SK-N-SH (cell line): Measurements from ENCODE around the gene PITPNB. TPM values are rescaled to one million over a fixed set of nuclear protein-coding genes. Genes with fewer than 3 reads are reported as not detected.

Experiments
- CTCF ChIA-PET: fragments of 300-600, 350-600 bp; formaldehyde crosslinking; extraction: SDS; loops from one replicate; lab custom pipeline; 2021; lab: Yijun Ruan, JAX
- POLR2A ChIA-PET: fragments of 350-600 bp; sonication (Branson Sonifier 250); formaldehyde crosslinking; extraction: SDS; loops from one replicate; lab custom pipeline; 2020; ENCODE audit warnings: antibody characterized with exemption, inconsistent platforms; lab: Yijun Ruan, JAX
- DNase-seq: peaks from one replicate; pipeline ENCODE4 v3.0.0; 2012
- H2AFZ ChIP-seq: fragments of 200-600 bp; sonication (generic); 2 replicates; pipeline ENCODE4 v1.8.1; 2016; ENCODE audit warnings: antibody characterized with exemption, mild to moderate bottlenecking, low read depth
- H3F3A ChIP-seq: fragments of 200-600 bp; sonication (generic); replicated peaks from 2 replicates; pipeline ENCODE3; 2016; ENCODE audit warnings: antibody characterized with exemption, mild to moderate bottlenecking; ENCODE audit not compliant: insufficient read depth
- H3K27ac ChIP-seq, 2 experiments: fragments of 200-500 bp in 1 of 2; fragments of 200-600 bp in 1 of 2; sonication (Bioruptor generic) in 1 of 2; sonication (generic), shearing (Covaris generic) in 1 of 2; 2 replicates each; pipeline versions ENCODE4 v1.5.1 to v1.6.1; 2014 to 2016; ENCODE audit warnings: low read depth in 2 of 2, inconsistent platforms in 1 of 2, low read length in 1 of 2, mild to moderate bottlenecking in 1 of 2, mixed read lengths in 1 of 2
- H3K27me3 ChIP-seq: fragments of 200-600 bp; sonication (generic), shearing (Covaris generic); 2 replicates; pipeline ENCODE4 v1.6.1; 2016; ENCODE audit warnings: mixed run types; ENCODE audit not compliant: insufficient read depth
- H3K36me3 ChIP-seq, 2 experiments: fragments of 200-500 bp in 1 of 2; fragments of 200-600 bp in 1 of 2; sonication (Bioruptor generic) in 1 of 2; sonication (generic) in 1 of 2; replicated peaks in 1 of 2; 2 replicates each; pipeline versions ENCODE3 to v1.5.1; 2014 to 2016; ENCODE audit warnings: low read length in 1 of 2, mild to moderate bottlenecking in 1 of 2; ENCODE audit not compliant: insufficient read depth in 2 of 2, control insufficient read depth in 1 of 2
- H3K4me1 ChIP-seq, 2 experiments: fragments of 200-500 bp in 1 of 2; fragments of 200-600 bp in 1 of 2; sonication (Bioruptor generic) in 1 of 2; sonication (generic), shearing (Covaris generic) in 1 of 2; 2 replicates each; pipeline versions ENCODE4 v1.5.1 to v1.6.1; 2014 to 2016; ENCODE audit warnings: low read depth in 1 of 2, low read length in 1 of 2, mixed run types in 1 of 2; ENCODE audit not compliant: insufficient read depth in 2 of 2, control insufficient read depth in 1 of 2
- H3K4me2 ChIP-seq: fragments of 200-600 bp; sonication (generic), shearing (Covaris generic); 2 replicates; pipeline ENCODE4 v1.6.1; 2017; ENCODE audit warnings: mixed run types
- H3K4me3 ChIP-seq, 2 experiments: fragments of 200-500 bp in 1 of 2; fragments of 200-600 bp in 1 of 2; sonication (Bioruptor generic) in 1 of 2; sonication (generic), shearing (Covaris generic) in 1 of 2; 2 replicates each; pipeline versions ENCODE4 v1.5.1 to v1.8.1; 2014 to 2016; ENCODE audit warnings: low read depth in 2 of 2, inconsistent platforms in 1 of 2, low read length in 1 of 2, mild to moderate bottlenecking in 1 of 2, mixed read lengths in 1 of 2, moderate library complexity in 1 of 2
- H3K79me2 ChIP-seq: fragments of 200-600 bp; sonication (generic); 2 replicates; pipeline ENCODE4 v1.8.1; 2017; ENCODE audit warnings: mild to moderate bottlenecking; ENCODE audit not compliant: insufficient read depth
- H3K9ac ChIP-seq: fragments of 200-600 bp; sonication (generic); 2 replicates; pipeline ENCODE4 v1.6.1; 2017; ENCODE audit warnings: mixed run types
- H3K9me2 ChIP-seq: fragments of 200-600 bp; sonication (generic); 2 replicates; pipeline ENCODE4 v1.6.1; 2017; ENCODE audit warnings: mixed run types
- H3K9me3 ChIP-seq: fragments of 200-600 bp; sonication (generic); 2 replicates; pipeline ENCODE4 v1.6.1; 2017; ENCODE audit warnings: mixed run types, mild to moderate bottlenecking, moderate library complexity
- H4K20me1 ChIP-seq: fragments of 200-600 bp; sonication (generic); 2 replicates; pipeline ENCODE4 v1.6.1; 2017; ENCODE audit warnings: mild to moderate bottlenecking, mixed run types; ENCODE audit not compliant: insufficient read depth
- CTCF ChIP-seq: fragments of 200-600 bp; sonication (generic); IDR thresholded peaks from 2 replicates; pipeline ENCODE4 v1.6.1; 2017; ENCODE audit warnings: antibody characterized with exemption, mild to moderate bottlenecking, moderate library complexity
- ELF1 ChIP-seq: IDR thresholded peaks from 2 replicates; pipeline ENCODE4 v1.4.0; 2012
- EZH2phosphoT487 ChIP-seq: fragments of 200-600 bp; sonication (generic); IDR thresholded peaks from 2 replicates; pipeline ENCODE4 v1.6.1; 2017; ENCODE audit warnings: low read depth, mixed run types, mild to moderate bottlenecking, antibody characterized with exemption, moderate library complexity, borderline replicate concordance
- FOSL2 ChIP-seq: IDR thresholded peaks from 2 replicates; pipeline ENCODE4 v1.4.0; 2012; ENCODE audit warnings: low read depth, mild to moderate bottlenecking, moderate library complexity, borderline replicate concordance
- GATA2 ChIP-seq: sonication (generic); formaldehyde crosslinking; IDR thresholded peaks from 2 replicates; pipeline ENCODE4 v1.5.0; 2020; ENCODE audit warnings: mild to moderate bottlenecking, missing genetic modification reagents
- MEF2A ChIP-seq: IDR thresholded peaks from 2 replicates; pipeline ENCODE4 v1.4.0; 2012; ENCODE audit warnings: low read depth, borderline replicate concordance
- NFIC ChIP-seq: IDR thresholded peaks from 2 replicates; pipeline ENCODE4 v1.4.0; 2012; ENCODE audit warnings: borderline replicate concordance
- NRF1 ChIP-seq: IDR thresholded peaks from 2 replicates; pipeline ENCODE4 v1.6.1; 2012; ENCODE audit warnings: low read depth, mild to moderate bottlenecking, low read length
- POLR2AphosphoS5 ChIP-seq: IDR thresholded peaks from 2 replicates; pipeline ENCODE4 v1.6.1; 2012; ENCODE audit warnings: low read depth, low read length
- RAD21 ChIP-seq: IDR thresholded peaks from 2 replicates; pipeline ENCODE4 v1.6.1; 2012; ENCODE audit warnings: mild to moderate bottlenecking, low read length
- REST ChIP-seq: IDR thresholded peaks from 2 replicates; pipeline ENCODE4 v1.6.1; 2012; ENCODE audit warnings: mild to moderate bottlenecking, low read depth, low read length, moderate library complexity
- RFX5 ChIP-seq: IDR thresholded peaks from 2 replicates; pipeline ENCODE4 v1.6.1; 2012; ENCODE audit warnings: mild to moderate bottlenecking, improper control_type of control experiment, low read length
- RXRA ChIP-seq: IDR thresholded peaks from 2 replicates; pipeline ENCODE4 v1.4.0; 2012; ENCODE audit warnings: low read depth, mild to moderate bottlenecking, borderline replicate concordance
- SIN3A ChIP-seq: IDR thresholded peaks from 2 replicates; pipeline ENCODE4 v1.6.1; 2012; ENCODE audit warnings: low read depth, mild to moderate bottlenecking, low read length, moderate library complexity, borderline replicate concordance
- SMC3 ChIP-seq: IDR thresholded peaks from 2 replicates; pipeline ENCODE4 v1.6.1; 2012; ENCODE audit warnings: low read depth, low read length, improper control_type of control experiment
- TCF12 ChIP-seq: IDR thresholded peaks from 2 replicates; pipeline ENCODE4 v1.4.0; 2012
- USF1 ChIP-seq: IDR thresholded peaks from 2 replicates; pipeline ENCODE4 v1.4.0; 2012; ENCODE audit warnings: low read depth, borderline replicate concordance
- WGBS: methylation state at CpG from one replicate; pipeline ENCODE4 v1.1.6; 2017; ENCODE audit warnings: low lambda C conversion rate; 5-methylcytosine and 5-hydroxymethylcytosine counted together
- polyA plus RNA-seq, 3 experiments: library from polyadenylated mRNA; depleted of rRNA; stranded (reverse); fragments of >200 nt; gene quantifications; 2 replicates each; pipeline ENCODE4 v1.2.3, GENCODE V29; 2012

The PITPNB gene
- polyA plus RNA-seq, 1 of the 3 experiments (the other 2 are of a cell fraction), result 32.3 TPM

- H3K9me2 ChIP-seq, result no peaks in the 10 kb centered on the region
- peaks cover 29% of the 10 kb centered on the region; the same call in 1 of the 2 replicates for H3K79me2 ChIP-seq
- 90% methylated on average over 5 of the region's 5 CpGs for WGBS
- no peak overlapping the region for H3K4me2 ChIP-seq
- no peak overlapping the region; a peak in 1 of 4 replicates for H3K27ac ChIP-seq
- no peaks in the 10 kb centered on the region for H3K9me3 ChIP-seq
- H3K9ac ChIP-seq, result no peak overlapping the region
- TF ChIP-seq RFX5 (no peak), MEF2A (no peak), EZH2phosphoT487 (no peak), SIN3A (no peak), RXRA (no peak), GATA2 (CRISPR knock-in tag) (no peak), POLR2AphosphoS5 (no peak), CTCF (no peak), ELF1 (no peak), FOSL2 (no peak), REST (no peak)
- ChIA-PET CTCF (interaction anchor here (1.6 to 30.2 kb wide), 3 partner anchors 15 to 113 kb away, joined by 3 to 630 read pairs (median 105); partner anchors contain the start of gene PITPNB), POLR2A (no interaction called here)
- no peak overlapping the region for H3K4me3 ChIP-seq
- H3K27me3 ChIP-seq, result no peaks in the 10 kb centered on the region
- peaks cover 84% of the 10 kb centered on the region in 2 experiments for H3K36me3 ChIP-seq
- peaks cover 13% of the 10 kb centered on the region; the same call in 1 of the 2 replicates for H4K20me1 ChIP-seq
- peaks cover 15% of the 10 kb centered on the region for H3F3A ChIP-seq
- H2AFZ ChIP-seq, result no peak overlapping the region
- no peak for DNase-seq
- peaks cover 0 to 28% of the 10 kb centered on the region in 2 experiments; a peak in 2 of 4 replicates for H3K4me1 ChIP-seq
These were observed 26.2 kb downstream of the PITPNB start for GRCh38 chr22:27892811-27893210.

- Histone ChIP-seq H3K4me3 (no peak overlapping the region), H2AFZ (no peak overlapping the region), H3K4me1 (peaks cover 0 to 25% of the 10 kb centered on the region in 2 experiments; a peak in 2 of 4 replicates), H3K9ac (no peak overlapping the region), H3K9me2 (no peaks in the 10 kb centered on the region), H3K4me2 (no peak overlapping the region), H3K27me3 (no peaks in the 10 kb centered on the region), H4K20me1 (peaks cover 20% of the 10 kb centered on the region; the same call in 1 of the 2 replicates), H3K36me3 (peaks cover 76 to 83% of the 10 kb centered on the region in 2 experiments), H3K79me2 (peaks cover 22% of the 10 kb centered on the region; the same call in 1 of the 2 replicates), H3K27ac (peak overlapping the region in 1 of 2 experiments; percentile 43; a peak in 1 of 4 replicates), H3K9me3 (no peaks in the 10 kb centered on the region), H3F3A (peaks cover 16% of the 10 kb centered on the region)
- ChIA-PET CTCF (interaction anchor here (11.1 to 30.2 kb wide), 2 partner anchors 15 to 114 kb away, joined by 105 to 630 read pairs; no protein-coding TSS in a partner anchor), POLR2A (no interaction called here)
- DNase-seq, result no peak
- 92% methylated on average over 4 of the region's 4 CpGs for WGBS
- TF ChIP-seq NRF1 (no peak), EZH2phosphoT487 (no peak), RAD21 (no peak), TCF12 (no peak), NFIC (no peak), CTCF (no peak), SMC3 (no peak), GATA2 (CRISPR knock-in tag) (no peak), RXRA (no peak), ELF1 (no peak), USF1 (no peak)
These were observed 27.0 kb downstream of the PITPNB start for GRCh38 chr22:27892064-27892463.
